WTC11 (cell line): ENCODE data around the gene ATP6AP1. TPM values are rescaled to one million over a fixed set of nuclear protein-coding genes. Genes with fewer than 3 reads are reported as not detected.
A peak's percentile ranks its signal among the peaks of the same experiment; 100 is the strongest.

Source experiments
- ATAC-seq: fragments of 200-7000 bp; cut with Tn5 transposase; 2 replicates; pipeline ENCODE4 v1.10.0; 2021; ENCODE audit warnings: mild to moderate bottlenecking, moderate library complexity
- CTCF ChIA-PET: fragments of 300-600 bp; sonication (Branson Sonifier 250); formaldehyde crosslinking; loops from one replicate; lab custom pipeline; 2021; ENCODE audit warnings: antibody characterized with exemption; lab: Charles Lee
- POLR2A ChIA-PET: fragments of 350-600 bp; sonication (Branson Sonifier 250); formaldehyde crosslinking; loops from one replicate; lab custom pipeline; 2021; ENCODE audit warnings: antibody characterized with exemption; lab: Charles Lee
- DNase-seq: peaks from one replicate; pipeline ENCODE4 v3.0.0; 2021; ENCODE audit warnings: low spot score
- H3K27ac Mint-ChIP-seq: 2 replicates; pipeline ENCODE4 v1.8.0; 2021; ENCODE audit warnings: mixed read lengths
- H3K27me3 Mint-ChIP-seq: 2 replicates; pipeline ENCODE4 v1.8.0; 2021; ENCODE audit warnings: low read depth, mild to moderate bottlenecking, moderate library complexity, mixed read lengths
- H3K36me3 Mint-ChIP-seq: 2 replicates; pipeline ENCODE4 v1.8.0; 2021; ENCODE audit warnings: mixed read lengths
- H3K4me1 Mint-ChIP-seq: 2 replicates; pipeline ENCODE4 v1.8.0; 2022; ENCODE audit warnings: mixed read lengths
- H3K4me3 Mint-ChIP-seq: 2 replicates; pipeline ENCODE4 v1.8.0; 2021; ENCODE audit warnings: mild to moderate bottlenecking, moderate library complexity, mixed read lengths
- H3K9me3 Mint-ChIP-seq: 2 replicates; pipeline ENCODE4 v1.8.0; 2021; ENCODE audit warnings: mixed read lengths
- CBFB ChIP-seq: sonication (generic); formaldehyde crosslinking; IDR thresholded peaks from 2 replicates; pipeline ENCODE4 v1.8.1; 2022; ENCODE audit warnings: mild to moderate bottlenecking, low read depth, missing genetic modification reagents
- CREB1 ChIP-seq: sonication (generic); formaldehyde crosslinking; IDR thresholded peaks from 2 replicates; pipeline ENCODE4 v1.8.0; 2023; ENCODE audit warnings: mild to moderate bottlenecking, missing genetic modification reagents
- E2F4 ChIP-seq: sonication (generic); formaldehyde crosslinking; IDR thresholded peaks from 2 replicates; pipeline ENCODE4 v1.8.1; 2022; ENCODE audit warnings: low read depth, mild to moderate bottlenecking, moderate library complexity, missing genetic modification reagents, borderline replicate concordance
- EMX1 ChIP-seq: fragments of 250-450 bp; sonication (Bioruptor Pico); IDR thresholded peaks from 2 replicates; pipeline ENCODE4 v1.8.0; 2021; ENCODE audit warnings: mild to moderate bottlenecking
- FOXJ3 ChIP-seq: sonication (generic); formaldehyde crosslinking; IDR thresholded peaks from 2 replicates; pipeline ENCODE4 v1.9.0; 2021; ENCODE audit warnings: missing genetic modification reagents, mild to moderate bottlenecking, borderline replicate concordance
- FOXP1 ChIP-seq: sonication (generic); formaldehyde crosslinking; IDR thresholded peaks from 2 replicates; pipeline ENCODE4 v1.8.0; 2022; ENCODE audit warnings: missing genetic modification reagents, mild to moderate bottlenecking, moderate library complexity, borderline replicate concordance
- GABPB1 ChIP-seq: sonication (generic); formaldehyde crosslinking; IDR thresholded peaks from 2 replicates; pipeline ENCODE4 v1.8.1; 2023; ENCODE audit warnings: mild to moderate bottlenecking, missing genetic modification reagents
- MAX ChIP-seq: sonication (generic); formaldehyde crosslinking; IDR thresholded peaks from 2 replicates; pipeline ENCODE4 v1.8.0; 2022; ENCODE audit warnings: mild to moderate bottlenecking, missing genetic modification reagents
- SOX15 ChIP-seq: fragments of 250-450 bp; sonication (Bioruptor Pico); IDR thresholded peaks from 2 replicates; pipeline ENCODE4 v1.9.0; 2021; ENCODE audit warnings: mild to moderate bottlenecking
- ZBTB43 ChIP-seq: sonication (generic); formaldehyde crosslinking; IDR thresholded peaks from 2 replicates; pipeline ENCODE4 v1.8.1; 2023; ENCODE audit warnings: mild to moderate bottlenecking, missing genetic modification reagents
- ZNF121 ChIP-seq: sonication (generic); formaldehyde crosslinking; IDR thresholded peaks from 2 replicates; pipeline ENCODE4 v1.8.0; 2023; ENCODE audit warnings: missing genetic modification reagents
- ZNF232 ChIP-seq: sonication (generic); formaldehyde crosslinking; IDR thresholded peaks from 2 replicates; pipeline ENCODE4 v1.8.0; 2022; ENCODE audit warnings: mild to moderate bottlenecking, missing genetic modification reagents
- ZNF532 ChIP-seq: fragments of 250-450 bp; sonication (Bioruptor Pico); IDR thresholded peaks from 2 replicates; pipeline ENCODE4 v1.9.0; 2021; ENCODE audit warnings: mild to moderate bottlenecking, borderline replicate concordance
- total RNA-seq: library from RNA; stranded (reverse); gene quantifications from 3 replicates; pipeline ENCODE4 v1.2.3, GENCODE V29; 2021
- TF ChIP-seq, protein P1 (sequence below): fragments of 200-600 bp; IDR thresholded peaks from 2 replicates; pipeline ENCODE4 v1.8.0; 2022; ENCODE audit warnings: antibody characterized with exemption
- TF ChIP-seq, protein P2 (sequence below): sonication (generic); formaldehyde crosslinking; IDR thresholded peaks from 2 replicates; pipeline ENCODE4 v1.8.1; 2023; ENCODE audit warnings: mild to moderate bottlenecking, missing genetic modification reagents, moderate library complexity

The ATP6AP1 gene
- total RNA-seq, 1 experiment from 2014 or later = 43.9 TPM

GRCh38 chrX:154430916-154431315 lies 2.4 kb downstream of the ATP6AP1 start:
- H3K27ac Mint-ChIP-seq = peak overlapping the region; percentile 17; the same call in 1 of the 2 replicates
- peaks cover 10% of the 10 kb centered on the region; the same call in 1 of the 2 replicates for H3K36me3 Mint-ChIP-seq
- H3K4me3 Mint-ChIP-seq = no peak overlapping the region
- no peak for ATAC-seq
- no peaks in the 10 kb centered on the region for H3K27me3 Mint-ChIP-seq
- no peak for TF ChIP-seq E2F4 (CRISPR knock-in tag)
- TF ChIP-seq, protein P1, sequence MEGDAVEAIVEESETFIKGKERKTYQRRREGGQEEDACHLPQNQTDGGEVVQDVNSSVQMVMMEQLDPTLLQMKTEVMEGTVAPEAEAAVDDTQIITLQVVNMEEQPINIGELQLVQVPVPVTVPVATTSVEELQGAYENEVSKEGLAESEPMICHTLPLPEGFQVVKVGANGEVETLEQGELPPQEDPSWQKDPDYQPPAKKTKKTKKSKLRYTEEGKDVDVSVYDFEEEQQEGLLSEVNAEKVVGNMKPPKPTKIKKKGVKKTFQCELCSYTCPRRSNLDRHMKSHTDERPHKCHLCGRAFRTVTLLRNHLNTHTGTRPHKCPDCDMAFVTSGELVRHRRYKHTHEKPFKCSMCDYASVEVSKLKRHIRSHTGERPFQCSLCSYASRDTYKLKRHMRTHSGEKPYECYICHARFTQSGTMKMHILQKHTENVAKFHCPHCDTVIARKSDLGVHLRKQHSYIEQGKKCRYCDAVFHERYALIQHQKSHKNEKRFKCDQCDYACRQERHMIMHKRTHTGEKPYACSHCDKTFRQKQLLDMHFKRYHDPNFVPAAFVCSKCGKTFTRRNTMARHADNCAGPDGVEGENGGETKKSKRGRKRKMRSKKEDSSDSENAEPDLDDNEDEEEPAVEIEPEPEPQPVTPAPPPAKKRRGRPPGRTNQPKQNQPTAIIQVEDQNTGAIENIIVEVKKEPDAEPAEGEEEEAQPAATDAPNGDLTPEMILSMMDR = no peak
- TF ChIP-seq CREB1 (CRISPR knock-in tag) = no peak
- no peak for TF ChIP-seq ZBTB43 (CRISPR knock-in tag)
- TF ChIP-seq SOX15 = no peak
- no peak for TF ChIP-seq GABPB1 (CRISPR knock-in tag)
- TF ChIP-seq ZNF121 (CRISPR knock-in tag) = no peak
- no peak for TF ChIP-seq FOXJ3
- no peak for TF ChIP-seq ZNF532 (CRISPR knock-in tag)
- no peak for TF ChIP-seq FOXP1 (CRISPR knock-in tag)
- no peak for TF ChIP-seq CBFB (CRISPR knock-in tag)
- TF ChIP-seq, protein P2, sequence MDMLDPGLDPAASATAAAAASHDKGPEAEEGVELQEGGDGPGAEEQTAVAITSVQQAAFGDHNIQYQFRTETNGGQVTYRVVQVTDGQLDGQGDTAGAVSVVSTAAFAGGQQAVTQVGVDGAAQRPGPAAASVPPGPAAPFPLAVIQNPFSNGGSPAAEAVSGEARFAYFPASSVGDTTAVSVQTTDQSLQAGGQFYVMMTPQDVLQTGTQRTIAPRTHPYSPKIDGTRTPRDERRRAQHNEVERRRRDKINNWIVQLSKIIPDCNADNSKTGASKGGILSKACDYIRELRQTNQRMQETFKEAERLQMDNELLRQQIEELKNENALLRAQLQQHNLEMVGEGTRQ (CRISPR knock-in tag) = no peak
- TF ChIP-seq ZNF232 (CRISPR knock-in tag) = no peak
- no peak for TF ChIP-seq EMX1 (CRISPR knock-in tag)
- TF ChIP-seq, all 79 proteins: peak for 0
- ChIA-PET CTCF (no interaction called here), POLR2A (no interaction called here)
- Mint-ChIP-seq H3K9me3 (no peaks in the 10 kb centered on the region), H3K4me1 (peaks cover 21% of the 10 kb centered on the region)
- DNase-seq = no peak

- Mint-ChIP-seq H3K4me1 (peaks cover 25% of the 10 kb centered on the region), H3K9me3 (no peaks in the 10 kb centered on the region), H3K27ac (no peak overlapping the region), H3K4me3 (no peak overlapping the region), H3K27me3 (no peaks in the 10 kb centered on the region), H3K36me3 (peaks cover 10% of the 10 kb centered on the region; the same call in 1 of the 2 replicates)
- POLR2A ChIA-PET = interaction anchor here (0.6 kb wide), 1 partner anchor 31 kb away, joined by 3 read pairs; no protein-coding TSS in a partner anchor
- CTCF ChIA-PET = no interaction called here
- DNase-seq = no peak
- ATAC-seq = no peak
- TF ChIP-seq MAX (CRISPR knock-in tag) = no peak
Measured at GRCh38 chrX:154431341-154431740, 2.9 kb downstream of the ATP6AP1 start.
